Breast epithelium (tissue), 3 donors: ENCODE measurements around the gene OPCML.

Experiments
- POLR2A ChIP-seq: fragments of 450-650 bp; IDR thresholded peaks from one replicate; pipeline ENCODE4 v1.6.1; 2016; ENCODE audit warnings: antibody characterized with exemption, mild to moderate bottlenecking, moderate library complexity
- TF ChIP-seq, protein P1 (sequence below), 3 donors: fragments of 450-650 bp; IDR thresholded peaks; one replicate each; pipeline ENCODE4 v1.5.1; 2016 to 2017; ENCODE audit warnings: antibody characterized with exemption in 3 of 3, mild to moderate bottlenecking in 3 of 3, moderate library complexity in 3 of 3

DNA sequence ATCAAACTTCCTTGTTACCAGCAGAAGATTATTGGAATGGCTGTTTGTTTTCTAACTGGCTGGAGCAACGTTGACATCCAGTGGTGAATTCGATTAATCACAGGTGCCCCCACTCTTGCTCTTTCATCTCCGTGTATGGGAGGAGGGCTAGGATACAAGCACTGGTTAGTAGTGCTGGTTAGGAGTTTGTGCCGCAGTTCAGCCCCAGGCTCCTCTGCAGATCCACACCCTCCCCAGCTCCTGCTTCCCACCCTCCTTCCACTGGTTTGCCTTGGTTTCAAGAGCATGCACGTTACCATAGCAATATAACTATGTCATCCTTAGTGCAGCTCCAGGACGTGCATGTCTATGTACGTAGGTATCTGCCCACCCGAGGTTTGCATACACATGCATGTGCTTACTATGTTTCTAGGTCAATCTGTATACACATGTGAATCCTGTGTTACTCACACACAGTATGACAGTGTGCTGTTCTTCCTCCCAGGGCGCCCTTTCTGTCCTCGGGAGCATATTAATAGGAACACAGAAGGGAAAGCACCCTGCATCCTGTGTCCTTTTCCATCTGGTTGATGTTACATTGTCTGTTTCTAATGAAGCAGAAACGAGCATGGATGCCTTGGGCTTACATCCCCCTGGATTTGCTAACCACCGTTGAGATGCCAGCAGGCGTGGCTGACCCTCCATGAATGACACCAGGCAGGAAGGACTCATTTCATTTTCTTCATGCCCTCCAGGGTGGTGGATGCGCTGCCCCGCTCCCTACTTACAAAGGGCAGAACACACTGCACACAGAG, 539.3 kb downstream of the OPCML start:
- no peak for TF ChIP-seq POLR2A
- TF ChIP-seq, protein P1, sequence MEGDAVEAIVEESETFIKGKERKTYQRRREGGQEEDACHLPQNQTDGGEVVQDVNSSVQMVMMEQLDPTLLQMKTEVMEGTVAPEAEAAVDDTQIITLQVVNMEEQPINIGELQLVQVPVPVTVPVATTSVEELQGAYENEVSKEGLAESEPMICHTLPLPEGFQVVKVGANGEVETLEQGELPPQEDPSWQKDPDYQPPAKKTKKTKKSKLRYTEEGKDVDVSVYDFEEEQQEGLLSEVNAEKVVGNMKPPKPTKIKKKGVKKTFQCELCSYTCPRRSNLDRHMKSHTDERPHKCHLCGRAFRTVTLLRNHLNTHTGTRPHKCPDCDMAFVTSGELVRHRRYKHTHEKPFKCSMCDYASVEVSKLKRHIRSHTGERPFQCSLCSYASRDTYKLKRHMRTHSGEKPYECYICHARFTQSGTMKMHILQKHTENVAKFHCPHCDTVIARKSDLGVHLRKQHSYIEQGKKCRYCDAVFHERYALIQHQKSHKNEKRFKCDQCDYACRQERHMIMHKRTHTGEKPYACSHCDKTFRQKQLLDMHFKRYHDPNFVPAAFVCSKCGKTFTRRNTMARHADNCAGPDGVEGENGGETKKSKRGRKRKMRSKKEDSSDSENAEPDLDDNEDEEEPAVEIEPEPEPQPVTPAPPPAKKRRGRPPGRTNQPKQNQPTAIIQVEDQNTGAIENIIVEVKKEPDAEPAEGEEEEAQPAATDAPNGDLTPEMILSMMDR (IDR thresholded peaks at IDR 0.05) = no peak
